Left lobe of liver (tissue), 2 donors: ENCODE measurements around the gene SPPL2B. TPM values are rescaled to one million over a fixed set of nuclear protein-coding genes. Genes with fewer than 3 reads are reported as not detected.
A peak's percentile ranks its signal among the peaks of the same experiment; 100 is the strongest.
"Not testable (repeated sequence)": the region's sequence is repeated elsewhere in the genome, so short reads cannot be mapped to it uniquely, and the experiment has no call there.

ENCODE experiments used
- ATAC-seq: fragments of 200-7000 bp; cut with Tn5 transposase; one replicate; pipeline ENCODE4 v1.9.1; 2020; ENCODE audit warnings: mild to moderate bottlenecking, moderate library complexity
- DNase-seq: peaks from one replicate; pipeline ENCODE4 v3.0.0-alpha.2; 2020; ENCODE audit warnings: low spot score
- total RNA-seq: library from RNA; stranded (reverse); gene quantifications from one replicate; pipeline ENCODE4 v1.2.1, GENCODE V29; 2021
- donor health status: DM: no; HTN: no; CAD: no; lungs with moderate emphysema.
- donor health status: DM: no; HTN: yes; CAD: no.

The SPPL2B gene
- 45.0 TPM for total RNA-seq

DNA sequence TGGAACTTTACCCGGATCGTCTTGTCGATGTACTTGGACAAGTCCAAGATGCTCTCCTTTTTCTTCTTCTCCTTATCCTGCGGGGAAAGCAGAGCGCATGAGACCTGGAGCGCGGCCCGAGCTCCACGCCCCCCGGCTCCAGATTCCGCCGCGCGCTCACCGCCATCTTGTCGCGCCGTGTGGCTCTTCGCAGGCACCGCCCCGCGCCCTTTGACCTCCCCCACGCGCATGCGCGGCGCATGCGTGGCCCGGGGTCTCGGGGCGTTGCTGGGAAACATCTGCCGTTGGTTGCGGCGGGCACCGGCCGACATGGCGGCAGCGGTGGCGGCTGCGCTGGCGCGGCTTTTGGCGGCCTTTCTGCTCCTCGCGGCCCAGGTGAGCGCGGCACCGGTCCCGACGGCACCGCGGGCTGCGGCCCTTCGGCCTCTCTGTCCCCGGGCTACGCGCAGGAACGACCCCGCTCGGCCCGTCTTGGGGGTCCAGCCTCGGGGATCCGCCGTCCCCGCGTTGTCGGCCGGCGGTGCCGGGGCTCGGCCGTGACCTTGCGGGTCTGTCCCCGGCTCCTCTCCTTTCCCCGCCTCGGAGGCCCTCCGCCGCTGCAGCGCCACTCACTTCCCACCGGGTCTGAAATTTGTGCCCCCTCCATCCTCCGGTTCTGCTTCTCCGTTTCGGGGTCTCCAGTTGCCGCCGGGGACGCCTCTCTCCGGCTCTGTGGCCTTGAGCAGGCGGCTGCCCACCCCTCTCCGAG is at the start of gene SPPL2B, which contains the start of gene LSM7:
TSS of gene SPPL2B (plus strand) at position 284 of the 748 bp plus-strand sequence. CDS start at position 310, 26 bp downstream.
TSS of gene LSM7 (minus strand) at position 186 of the 748 bp plus-strand sequence. CDS start at position 166, 20 bp downstream.
- ATAC-seq (peak; percentile 90), DNase-seq (peak; percentile 93)

DNA sequence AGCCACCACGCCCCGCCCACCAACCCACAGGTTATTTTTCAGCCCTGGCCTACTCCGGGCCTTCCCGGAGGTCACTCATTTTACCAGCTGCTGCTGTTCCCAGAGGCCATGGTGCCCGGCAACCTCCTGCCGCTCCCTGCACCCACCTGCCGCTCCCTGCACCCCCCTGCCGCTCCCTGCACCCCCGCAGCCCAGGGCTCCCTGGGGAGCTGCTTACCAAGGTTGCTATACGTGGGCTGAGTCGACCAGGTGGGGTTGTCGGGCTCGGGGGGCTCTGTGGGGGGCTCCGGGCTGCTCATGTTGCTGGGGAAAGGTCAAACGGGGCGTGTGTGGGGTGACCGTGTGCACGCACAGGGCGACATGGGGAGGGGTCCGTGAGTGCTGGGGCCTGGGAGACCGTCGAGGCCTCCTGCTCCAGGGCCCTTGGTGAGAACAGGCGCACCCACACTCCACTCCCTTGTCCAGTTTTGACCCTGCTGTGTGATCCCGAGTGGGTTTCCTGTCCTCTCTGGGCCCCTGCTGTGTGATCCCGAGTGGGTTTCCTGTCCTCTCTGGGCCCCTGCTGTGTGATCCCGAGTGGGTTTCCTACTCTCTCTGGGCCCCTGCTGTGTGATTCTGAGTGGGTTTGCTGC is 47.7 kb upstream of the SPPL2B start:
- ATAC-seq = no peak

DNA sequence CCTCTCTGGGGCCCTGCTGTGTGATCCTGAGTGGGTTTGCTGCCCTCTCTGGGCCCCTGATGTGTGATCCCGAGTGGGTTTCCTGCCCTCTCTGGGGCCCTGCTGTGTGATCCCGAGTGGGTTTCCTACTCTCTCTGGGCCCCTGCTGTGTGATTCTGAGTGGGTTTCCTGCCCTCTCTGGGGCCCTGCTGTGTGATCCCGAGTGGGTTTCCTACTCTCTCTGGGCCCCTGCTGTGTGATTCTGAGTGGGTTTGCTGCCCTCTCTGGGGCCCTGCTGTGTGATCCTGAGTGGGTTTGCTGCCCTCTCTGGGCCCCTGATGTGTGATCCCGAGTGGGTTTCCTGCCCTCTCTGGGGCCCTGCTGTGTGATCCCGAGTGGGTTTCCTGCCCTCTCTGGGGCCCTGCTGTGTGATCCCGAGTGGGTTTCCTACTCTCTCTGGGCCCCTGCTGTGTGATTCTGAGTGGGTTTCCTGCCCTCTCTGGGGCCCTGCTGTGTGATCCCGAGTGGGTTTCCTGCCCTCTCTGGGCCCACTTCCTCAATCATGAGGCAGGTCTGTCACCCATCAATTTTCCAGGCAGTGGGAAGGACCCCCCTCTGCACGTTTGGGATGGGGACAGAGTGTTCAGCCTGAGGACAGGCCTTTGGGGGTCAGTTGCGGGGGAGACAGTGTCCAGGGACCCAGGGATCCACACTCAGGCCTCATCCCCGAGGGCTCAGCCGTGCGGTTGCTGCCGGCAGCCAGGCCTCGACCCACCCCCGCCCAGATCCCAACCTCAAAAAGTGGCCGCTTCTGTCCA is 47.0 kb upstream of the SPPL2B start:
- ATAC-seq, DNase-seq: not testable (repeated sequence)

More for the DNA sequence above, 47.7 kb upstream of the SPPL2B start:
- DNase-seq = no peak

DNA sequence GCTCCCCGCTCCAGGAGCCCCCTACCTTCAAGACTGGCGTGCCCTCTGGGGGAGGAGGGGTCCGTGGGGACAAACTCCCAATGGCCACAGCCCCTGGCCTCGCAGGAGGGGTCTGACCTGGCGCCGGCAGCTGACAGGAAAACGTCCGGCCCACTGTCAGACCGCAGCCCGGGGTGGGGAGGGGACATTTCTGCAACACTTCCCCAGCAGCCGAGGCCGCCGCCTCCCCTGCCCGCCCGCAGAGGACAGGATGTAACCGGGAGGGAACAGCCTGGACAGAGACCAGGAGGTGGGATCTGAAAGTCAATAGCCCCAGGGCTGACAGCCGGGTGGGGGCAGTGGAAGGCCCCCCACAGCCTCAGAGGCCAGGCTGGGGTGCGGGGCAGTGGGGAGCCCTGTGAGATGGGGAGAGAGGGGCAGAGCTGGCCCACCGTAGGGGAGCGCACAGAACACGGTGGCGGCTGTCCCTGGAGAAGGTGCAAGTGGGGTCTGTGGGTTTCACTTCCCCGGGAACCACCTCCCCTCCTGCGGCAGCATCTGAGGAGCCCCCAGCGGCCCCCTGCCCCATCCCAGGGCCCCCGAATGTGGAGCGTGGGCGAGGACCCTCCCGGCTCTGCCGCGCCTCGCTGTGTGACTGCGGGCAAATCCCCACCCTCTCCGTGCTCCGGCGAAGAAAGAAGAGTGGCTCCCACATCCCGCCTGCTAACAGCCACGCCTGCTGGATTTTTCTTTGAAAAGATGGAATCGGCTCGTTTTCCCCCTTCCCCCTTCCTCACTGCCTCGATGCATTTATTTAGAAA is 46.2 kb upstream of the SPPL2B start, which contains the start of gene PEAK3:
TSS of gene PEAK3 (minus strand) at position 114 of the 800 bp plus-strand sequence. CDS start 1,244 bp downstream, outside the sequence.
- DNase-seq = peak; percentile 69
- ATAC-seq = peak; percentile 79

- ATAC-seq = no peak
Observed at GRCh38 chr19:2282862-2283237, 45.6 kb upstream of the SPPL2B start.

DNA sequence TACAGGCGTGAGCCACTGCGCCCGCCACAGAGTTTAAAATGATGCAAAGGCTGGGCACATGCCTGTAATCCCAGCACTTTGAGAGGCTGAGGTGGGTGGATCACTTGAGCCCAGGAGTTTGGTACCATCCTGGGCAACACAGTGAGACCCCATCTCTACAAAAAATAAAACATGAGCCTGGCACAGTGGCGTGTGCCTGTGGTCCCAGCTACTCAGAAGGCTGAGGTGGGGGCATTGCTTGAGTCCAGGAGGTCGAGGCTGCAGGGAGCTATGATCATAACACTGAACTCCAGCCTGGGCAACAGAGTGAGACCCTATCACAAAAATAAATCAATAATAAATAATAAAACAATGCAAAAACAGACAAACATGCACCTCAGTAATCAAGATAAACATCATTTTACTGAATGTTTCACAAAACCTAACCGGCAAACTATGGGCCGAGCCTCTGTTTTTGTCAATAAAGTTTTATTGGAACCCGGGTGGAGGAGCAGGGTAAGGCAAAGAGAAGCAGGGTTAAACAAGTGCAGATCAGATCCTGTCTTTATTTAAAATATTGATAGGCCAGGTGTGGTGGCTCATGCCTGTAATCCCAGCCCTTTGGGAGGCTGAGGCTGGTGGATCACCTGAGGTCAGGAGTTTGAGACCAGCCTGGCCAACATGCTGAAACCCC is 44.5 kb upstream of the SPPL2B start:
- ATAC-seq (no peak), DNase-seq (no peak)

More at GRCh38 chr19:2282862-2283237, 45.6 kb upstream of the SPPL2B start:
- no peak for DNase-seq

DNA sequence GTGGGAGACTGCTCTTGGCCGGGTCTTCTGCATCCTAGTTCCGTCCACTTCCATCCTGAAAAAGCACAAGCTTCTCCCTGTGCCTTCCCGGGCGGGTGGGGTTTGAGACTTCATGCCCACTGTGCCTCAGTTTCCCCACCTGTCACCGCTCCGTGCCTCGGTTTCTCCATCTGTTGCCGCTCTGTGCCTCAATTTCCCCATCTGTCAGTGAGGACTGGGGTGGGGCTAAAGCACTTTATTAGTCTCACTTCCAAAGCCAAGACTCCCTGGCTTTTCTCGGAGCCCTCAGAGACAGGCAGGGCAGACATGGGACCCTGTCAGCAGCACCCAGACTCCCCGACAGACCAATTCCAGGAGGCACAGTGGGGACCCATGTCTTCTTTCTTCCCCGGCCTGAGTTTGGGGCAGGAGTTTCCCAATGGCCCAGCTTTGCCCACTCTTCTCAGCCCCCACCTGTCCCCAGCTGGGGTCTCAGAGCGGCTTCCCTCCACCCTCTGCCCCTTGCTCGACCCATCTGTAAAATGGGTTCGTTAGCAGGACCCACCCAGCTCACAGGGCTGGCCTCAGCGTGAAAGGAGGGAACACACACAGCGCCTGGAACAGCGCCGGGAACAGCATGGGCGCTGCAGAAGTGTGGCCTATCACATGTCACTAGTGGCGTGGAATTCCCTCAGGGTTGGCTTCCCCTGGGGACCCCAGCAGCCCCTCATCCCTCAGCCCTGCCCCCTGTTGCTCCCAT is 41.9 kb upstream of the SPPL2B start:
- ATAC-seq = no peak
- DNase-seq = no peak

GRCh38 chr19:2287585-2288337 is 40.7 kb upstream of the SPPL2B start:
- DNase-seq (no peak), ATAC-seq (no peak)

- no peak for ATAC-seq
- no peak for DNase-seq
Observed at GRCh38 chr19:2288338-2288817, 40.1 kb upstream of the SPPL2B start.

- DNase-seq = no peak
- no peak for ATAC-seq
Observed at GRCh38 chr19:2288818-2289713, 39.4 kb upstream of the SPPL2B start.

DNA sequence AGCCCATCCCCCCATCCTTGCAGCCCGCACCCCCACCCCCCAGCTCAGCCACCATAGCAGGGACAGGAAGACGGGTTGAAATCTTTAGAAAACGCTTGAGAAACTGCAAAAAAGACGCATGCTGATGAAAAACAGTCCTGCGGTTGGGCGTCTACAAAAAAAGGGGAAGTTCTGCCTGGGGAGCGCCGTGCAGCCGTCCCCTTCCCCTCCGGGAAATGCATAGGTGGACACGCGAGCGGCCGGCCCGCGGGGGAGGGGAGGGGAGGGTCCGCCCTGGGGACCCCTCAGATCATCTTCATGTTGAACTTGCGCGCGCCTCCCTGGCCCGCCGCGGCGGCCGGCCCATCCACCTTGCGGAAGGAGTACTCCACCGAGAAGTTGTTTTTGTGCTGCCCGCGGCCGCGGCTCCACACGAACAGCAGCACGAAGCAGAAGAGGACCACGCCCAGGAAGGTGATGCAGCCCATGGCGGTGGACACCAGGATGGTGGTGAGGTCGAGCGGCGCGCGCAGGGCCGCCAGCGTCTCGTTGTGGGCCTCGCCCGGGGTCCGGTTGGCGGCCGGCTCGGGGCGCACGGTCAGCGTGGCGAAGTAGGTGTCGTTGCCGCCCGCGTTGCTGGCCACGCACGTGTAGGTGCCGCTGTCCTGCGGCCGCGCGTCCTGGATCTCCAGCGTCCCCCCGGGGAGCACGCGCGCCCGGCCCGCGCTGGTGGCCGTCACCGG is 38.6 kb upstream of the SPPL2B start:
- peak; percentile 17 for ATAC-seq
- DNase-seq = no peak

GRCh38 chr19:2290441-2291184 is 37.9 kb upstream of the SPPL2B start:
- peak; percentile 12 for ATAC-seq
- no peak for DNase-seq

GRCh38 chr19:2291185-2291751 is 37.2 kb upstream of the SPPL2B start:
- ATAC-seq (peak; percentile 8), DNase-seq (no peak)

- DNase-seq (no peak), ATAC-seq (no peak)
Observed at GRCh38 chr19:2294687-2295335, 33.7 kb upstream of the SPPL2B start.

DNA sequence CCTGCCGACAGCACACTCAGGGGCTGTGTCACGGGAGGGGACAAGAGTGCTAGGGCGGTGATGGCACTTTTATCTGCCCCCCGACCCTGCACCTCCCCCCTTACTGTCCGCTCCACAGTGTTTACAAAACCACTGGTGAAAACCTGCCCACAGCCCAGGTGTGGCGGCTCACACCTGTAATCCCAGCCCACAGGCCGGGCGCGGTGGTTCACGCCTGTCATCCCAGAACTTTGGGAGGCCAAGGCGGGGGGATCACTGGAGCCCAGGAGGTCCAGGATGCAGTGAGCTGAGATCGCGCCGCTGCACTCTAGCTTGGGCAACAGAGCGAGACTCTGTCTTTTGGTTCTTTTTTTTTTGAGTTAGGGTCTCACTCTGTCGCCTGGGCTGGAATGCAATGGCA is 32.3 kb upstream of the SPPL2B start:
- DNase-seq = no peak
- no peak for ATAC-seq
